Measurements from ENCODE around the gene TRMU.

Gene TRMU

DNA sequence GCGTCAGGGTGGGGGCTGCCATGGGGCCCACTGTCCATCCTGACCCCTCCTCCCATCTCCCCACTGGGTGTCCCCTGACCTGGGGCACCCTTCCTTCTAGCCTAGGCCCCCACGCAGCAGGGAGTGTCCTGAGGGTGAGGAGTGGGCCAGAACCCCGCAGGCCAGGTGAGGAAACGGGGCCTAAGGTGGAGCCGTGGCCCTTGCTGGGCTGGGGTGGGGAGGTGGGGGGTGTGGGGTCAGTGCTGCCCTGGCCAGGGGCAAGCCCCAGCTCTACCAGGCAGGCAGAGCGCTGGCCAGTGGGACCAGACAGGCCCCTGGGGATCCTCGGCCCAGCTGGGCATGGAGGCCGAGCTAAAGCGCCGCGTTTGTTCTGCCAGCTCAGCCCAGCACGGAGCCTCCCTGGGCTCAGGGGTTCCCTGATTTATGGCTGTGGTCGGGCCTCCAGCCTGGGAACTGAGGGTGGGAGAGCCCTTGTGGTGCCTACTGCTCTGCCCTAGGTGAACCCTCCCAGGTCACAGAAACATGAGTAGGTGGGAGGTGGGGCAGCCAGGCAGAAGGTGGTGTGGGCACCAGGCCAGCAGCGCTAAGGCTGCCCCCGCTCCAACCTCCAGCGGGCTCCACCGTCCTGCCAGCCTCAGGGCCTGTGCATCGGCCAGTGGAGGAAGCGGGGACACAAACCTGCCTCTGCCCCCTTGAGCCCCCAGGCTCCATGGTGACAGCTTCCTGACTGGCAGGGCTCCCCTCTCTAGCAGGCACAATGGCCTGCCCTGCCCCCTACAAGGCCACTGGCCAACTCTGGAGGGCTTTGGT lies 22.4 kb downstream of the TRMU start:
- no peak for DNase-seq

- no peak for DNase-seq
These were observed 23.3 kb downstream of the TRMU start for GRCh38 chr22:46358766-46359165.

GRCh38 chr22:46359362-46359761 lies 23.8 kb downstream of the TRMU start:
- no peak for DNase-seq

DNA sequence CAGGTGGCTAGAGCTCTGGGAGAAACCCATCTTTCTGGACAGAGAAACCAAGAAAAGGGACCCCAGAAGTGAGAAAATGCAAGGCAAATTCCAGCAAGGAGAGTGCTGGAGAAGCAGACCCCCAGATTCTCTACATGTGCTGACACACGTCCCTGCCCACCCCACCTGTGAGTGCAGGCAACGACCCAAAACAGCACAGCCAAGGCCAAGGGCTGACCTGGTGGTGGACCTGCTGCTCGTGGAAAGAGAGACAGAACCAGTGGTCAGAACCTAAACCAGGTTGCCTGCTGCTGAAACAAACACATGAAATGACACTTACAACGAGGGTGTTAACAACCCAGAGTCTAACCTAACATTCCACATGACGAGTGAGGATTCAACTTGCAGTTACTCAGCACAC lies 24.6 kb downstream of the TRMU start:
- DNase-seq, result no peak

DNA sequence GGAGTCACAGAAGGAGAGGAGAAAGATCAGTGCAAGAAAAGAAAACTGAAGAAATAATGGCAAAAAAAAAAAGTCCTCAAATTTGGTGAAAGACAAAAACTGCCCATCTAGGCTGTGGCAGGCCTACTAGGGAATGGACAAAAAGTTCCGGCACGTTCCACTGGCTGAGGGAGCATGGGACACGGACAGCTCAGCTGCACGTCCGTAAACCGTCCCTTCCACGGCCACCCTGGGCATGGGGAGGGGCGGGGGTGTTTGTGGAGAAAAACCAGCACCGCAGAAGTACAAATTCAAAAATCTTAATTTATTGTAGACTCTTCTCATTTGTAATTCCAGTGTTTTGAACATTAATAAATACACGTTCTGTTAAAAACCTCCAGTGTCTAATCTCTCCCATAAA lies 25.4 kb downstream of the TRMU start:
- no peak for DNase-seq

DNA sequence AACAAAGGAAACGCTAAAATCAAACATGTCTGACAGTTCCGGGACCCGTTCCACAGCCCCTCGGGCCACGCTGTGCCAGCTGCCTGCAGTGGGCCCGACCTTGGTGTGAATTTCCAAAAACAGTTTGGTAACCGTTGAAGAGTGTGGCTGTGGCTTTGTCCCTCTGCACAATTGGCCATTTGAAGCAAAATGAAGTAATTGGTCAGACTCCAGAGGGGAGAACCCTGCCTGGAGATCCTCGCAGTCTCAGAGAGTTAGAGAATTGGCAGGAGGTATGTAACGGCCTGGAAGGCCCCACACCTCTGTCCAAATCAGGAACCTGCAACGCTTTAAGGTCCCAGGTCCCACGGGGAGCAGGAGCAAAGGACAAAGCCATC lies 26.3 kb downstream of the TRMU start:
- DNase-seq, result no peak

DNA sequence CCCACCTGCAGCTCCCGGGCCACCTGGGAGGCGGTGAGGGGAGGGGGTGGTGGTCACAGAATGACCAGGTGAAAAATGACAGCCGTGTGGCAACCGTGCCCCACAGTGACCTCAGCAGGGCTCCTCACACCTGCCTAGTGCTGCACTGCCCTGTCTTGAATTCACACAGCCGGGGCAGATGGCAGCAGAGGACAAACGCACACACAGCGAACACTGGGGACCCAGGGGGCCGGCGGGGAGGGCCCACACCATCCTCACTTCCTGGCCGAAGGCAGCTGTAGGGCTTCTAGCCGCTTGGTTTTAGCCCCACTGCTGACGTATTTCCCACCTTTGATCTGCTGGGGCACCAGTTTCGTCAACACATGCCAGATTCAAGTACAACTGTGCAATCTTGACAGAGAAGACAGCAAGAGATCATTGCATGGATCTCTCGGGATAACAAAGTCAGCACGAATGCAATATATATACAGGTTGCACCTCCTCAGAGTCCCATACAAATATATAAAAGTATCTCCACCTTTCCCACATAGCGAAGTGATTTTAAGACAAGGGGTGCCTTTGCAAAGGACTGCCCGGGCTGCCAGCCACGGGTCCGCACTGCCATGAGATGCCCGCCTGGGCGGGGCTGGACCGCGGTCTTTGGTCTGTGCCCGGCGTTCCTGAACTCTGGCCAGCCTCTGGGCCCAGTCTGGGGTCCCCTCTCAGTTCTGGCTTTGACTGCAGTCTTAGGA lies 26.9 kb downstream of the TRMU start:
- DNase-seq, result no peak

- no peak for DNase-seq
These were observed 27.5 kb downstream of the TRMU start for GRCh38 chr22:46362934-46363515.

GRCh38 chr22:46363611-46364321 lies 28.3 kb downstream of the TRMU start:
- no peak for DNase-seq

- no peak for DNase-seq
These were observed 29.0 kb downstream of the TRMU start for GRCh38 chr22:46364341-46365165.

GRCh38 chr22:46365166-46365624 lies 29.7 kb downstream of the TRMU start:
- DNase-seq, result no peak

DNA sequence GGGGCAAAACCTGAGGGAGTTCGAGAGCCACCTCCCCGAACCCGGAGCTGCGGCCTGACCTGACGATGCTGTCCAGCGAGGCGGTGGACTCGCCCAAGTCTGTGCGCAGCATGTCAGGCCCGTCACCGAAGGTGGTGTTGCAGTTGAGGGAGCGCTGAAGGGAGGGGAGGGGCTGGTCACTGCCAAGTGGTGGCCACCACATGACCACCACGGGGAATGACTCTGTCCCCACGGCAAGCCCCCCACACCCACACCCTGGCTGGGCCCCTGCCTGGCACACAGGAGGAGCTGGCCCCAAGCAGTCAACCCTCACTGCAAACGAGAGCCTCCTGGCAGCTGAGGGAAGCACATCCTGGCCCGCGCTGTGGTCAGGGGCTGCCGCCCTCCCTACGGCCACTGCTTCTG lies 30.8 kb downstream of the TRMU start:
- no peak for DNase-seq

DNA sequence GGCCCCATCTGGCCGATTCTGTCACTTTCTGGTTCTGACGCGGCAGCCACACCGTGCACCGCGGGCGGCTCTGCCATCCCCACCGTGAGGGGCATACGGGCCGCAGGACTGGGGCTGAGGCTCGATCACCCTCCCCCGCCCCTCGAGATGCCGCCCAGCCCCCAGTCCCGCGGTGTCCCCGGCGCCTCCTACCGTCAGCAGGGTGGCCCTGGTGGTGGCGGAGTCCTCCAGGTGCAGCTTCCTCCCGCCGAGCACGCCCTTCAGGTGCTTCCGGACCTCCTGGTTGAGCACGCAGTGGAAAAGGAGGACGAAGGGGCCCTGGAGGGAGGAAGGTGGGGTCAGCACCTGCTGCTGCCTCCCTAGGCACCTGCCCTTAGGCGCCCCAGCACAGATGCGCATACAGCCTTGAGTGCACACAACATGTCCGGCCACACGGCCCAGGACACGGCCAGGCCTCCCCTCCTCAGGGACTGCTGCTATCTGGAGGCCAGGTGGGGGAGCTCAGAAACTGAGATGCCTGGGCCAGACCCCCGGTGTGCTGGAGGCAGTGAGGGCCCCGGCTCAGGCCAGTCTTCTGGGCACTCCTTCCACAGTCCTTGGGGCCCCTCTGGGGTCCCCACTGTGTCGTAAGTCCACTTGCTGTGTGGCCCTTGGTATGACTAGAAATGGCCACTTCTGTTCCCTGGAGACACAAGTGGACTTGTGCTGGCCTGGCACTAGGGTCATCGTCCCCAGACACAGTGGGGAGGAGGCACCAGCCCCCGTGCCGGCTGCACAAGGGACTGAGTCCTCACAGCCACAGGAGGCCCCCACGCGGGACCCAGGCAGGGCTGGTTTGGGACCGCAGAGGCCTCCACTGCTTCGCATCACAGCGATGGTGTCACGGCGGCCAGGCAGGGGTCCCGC lies 31.5 kb downstream of the TRMU start:
- no peak for DNase-seq

GRCh38 chr22:46367707-46368191 lies 32.2 kb downstream of the TRMU start:
- peak; percentile 82 for DNase-seq

DNA sequence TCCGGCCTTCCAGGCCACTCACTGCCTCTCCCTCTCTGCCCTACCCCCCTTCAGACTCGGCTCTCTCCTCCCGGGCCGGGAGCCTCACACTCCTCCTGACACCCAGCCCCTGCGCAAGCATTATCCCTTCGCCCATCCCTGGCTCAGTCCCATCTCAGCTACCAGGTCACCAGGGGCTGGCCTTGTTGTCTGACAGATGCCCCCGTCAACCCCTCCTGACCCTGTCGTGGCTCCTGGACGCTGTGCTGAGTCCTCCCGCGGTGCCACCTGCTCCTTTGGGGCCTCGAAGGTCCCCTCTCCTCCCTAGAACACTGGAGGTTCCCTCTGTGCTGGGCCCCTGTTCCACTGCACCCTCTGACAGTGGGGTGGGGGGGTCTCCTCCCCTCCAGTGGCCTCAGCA lies 32.9 kb downstream of the TRMU start:
- DNase-seq, result no peak

GRCh38 chr22:46368871-46369715 lies 33.6 kb downstream of the TRMU start:
- no peak for DNase-seq

- no peak for DNase-seq
These were observed 34.4 kb downstream of the TRMU start for GRCh38 chr22:46369716-46370583.

DNA sequence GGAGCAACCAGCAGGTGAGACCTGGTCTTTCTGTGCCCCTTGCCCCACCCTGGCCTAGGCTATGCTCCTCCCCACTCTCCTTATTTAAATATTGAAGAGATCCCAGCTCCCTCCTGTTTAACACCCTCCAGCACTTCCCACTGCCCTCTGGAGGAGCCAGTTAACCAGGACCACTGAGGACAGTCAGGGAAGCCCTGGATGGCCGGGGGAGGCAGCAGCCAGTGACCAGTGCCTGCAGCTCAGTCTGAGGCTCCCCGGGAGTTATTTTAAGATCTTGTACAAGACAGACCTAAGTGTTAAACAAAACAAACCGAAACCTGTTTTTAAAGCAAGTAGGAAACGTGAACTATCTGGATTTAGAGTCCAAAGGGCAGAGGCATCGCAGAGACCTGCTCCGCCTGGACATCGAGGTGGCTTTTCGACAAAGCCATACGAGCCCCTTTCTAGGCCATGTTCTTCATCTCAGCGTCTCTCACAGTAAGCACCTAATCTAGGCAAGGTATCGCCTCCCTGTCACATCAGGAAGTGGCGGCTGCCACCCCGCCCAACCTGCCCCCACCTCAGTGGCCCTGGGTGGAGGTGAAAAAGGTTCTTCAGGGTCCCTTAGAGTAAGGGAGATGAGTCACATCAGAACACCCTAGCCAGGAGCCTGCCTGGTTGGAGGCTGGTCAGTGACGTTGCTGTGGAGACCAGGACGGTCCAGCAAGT lies 35.2 kb downstream of the TRMU start:
- DNase-seq, result no peak
